Subcutaneous adipose tissue (tissue), 4 donors: ENCODE results near the gene CNTN4. TPM values are rescaled to one million over a fixed set of nuclear protein-coding genes. Genes with fewer than 3 reads are reported as not detected.

ENCODE experiments used
- CTCF ChIP-seq: fragments of 450-650 bp; IDR thresholded peaks from one replicate; pipeline ENCODE4 v1.5.1; 2016; ENCODE audit warnings: low read depth, mild to moderate bottlenecking, control low read depth, antibody characterized with exemption, moderate library complexity
- total RNA-seq, 4 donors: library from RNA; depleted of rRNA; stranded (reverse); fragments of >200 nt; gene quantifications; one replicate each; pipeline ENCODE4 v1.1.0, GENCODE V29; 2016

CNTN4 gene
- total RNA-seq, 4 donors from 2014 or later: 4.2 to 10.5 (median 4.6) TPM

- TF ChIP-seq CTCF: no peak
Observed at GRCh38 chr3:2525968-2526367, 427.3 kb downstream of the CNTN4 start.

- TF ChIP-seq CTCF: no peak
Observed at GRCh38 chr3:2526926-2527325, 428.3 kb downstream of the CNTN4 start.

GRCh38 chr3:2535206-2535605 is 436.5 kb downstream of the CNTN4 start:
- TF ChIP-seq CTCF: no peak

- TF ChIP-seq CTCF: no peak
Observed at GRCh38 chr3:2536575-2536974, 437.9 kb downstream of the CNTN4 start.

- no peak for TF ChIP-seq CTCF
Observed at GRCh38 chr3:2540115-2540514, 441.4 kb downstream of the CNTN4 start.

GRCh38 chr3:2543247-2543646 is 444.6 kb downstream of the CNTN4 start:
- no peak for TF ChIP-seq CTCF

- no peak for TF ChIP-seq CTCF
Observed at GRCh38 chr3:2544212-2544611, 445.5 kb downstream of the CNTN4 start.
